ENCODE data around the gene IPO7. TPM values are rescaled to one million over a fixed set of nuclear protein-coding genes. Genes with fewer than 3 reads are reported as not detected.
A peak's percentile ranks its signal among the peaks of the same experiment; 100 is the strongest.

IPO7 gene
- 116 and 145 TPM in 2 replicates for total RNA-seq (2022)
- Bru-seq, nascent RNA = percentile 92 among the genes with signal in this experiment
- BruChase-seq, experiment 1, labeled RNA remaining after a 6-hour chase = percentile 97 among the genes with signal in this experiment
- percentile 94 among the genes with signal in this experiment for BruChase-seq, experiment 2, labeled RNA remaining after a 2-hour chase
- long read RNA-seq, full-length matches to known transcripts = 4 of 37 reads
- long read RNA-seq, partial matches to known transcripts = 32 of 37 reads
- long read RNA-seq, other reads (novel, unspliced or antisense) = 1 of 37 reads

DNA sequence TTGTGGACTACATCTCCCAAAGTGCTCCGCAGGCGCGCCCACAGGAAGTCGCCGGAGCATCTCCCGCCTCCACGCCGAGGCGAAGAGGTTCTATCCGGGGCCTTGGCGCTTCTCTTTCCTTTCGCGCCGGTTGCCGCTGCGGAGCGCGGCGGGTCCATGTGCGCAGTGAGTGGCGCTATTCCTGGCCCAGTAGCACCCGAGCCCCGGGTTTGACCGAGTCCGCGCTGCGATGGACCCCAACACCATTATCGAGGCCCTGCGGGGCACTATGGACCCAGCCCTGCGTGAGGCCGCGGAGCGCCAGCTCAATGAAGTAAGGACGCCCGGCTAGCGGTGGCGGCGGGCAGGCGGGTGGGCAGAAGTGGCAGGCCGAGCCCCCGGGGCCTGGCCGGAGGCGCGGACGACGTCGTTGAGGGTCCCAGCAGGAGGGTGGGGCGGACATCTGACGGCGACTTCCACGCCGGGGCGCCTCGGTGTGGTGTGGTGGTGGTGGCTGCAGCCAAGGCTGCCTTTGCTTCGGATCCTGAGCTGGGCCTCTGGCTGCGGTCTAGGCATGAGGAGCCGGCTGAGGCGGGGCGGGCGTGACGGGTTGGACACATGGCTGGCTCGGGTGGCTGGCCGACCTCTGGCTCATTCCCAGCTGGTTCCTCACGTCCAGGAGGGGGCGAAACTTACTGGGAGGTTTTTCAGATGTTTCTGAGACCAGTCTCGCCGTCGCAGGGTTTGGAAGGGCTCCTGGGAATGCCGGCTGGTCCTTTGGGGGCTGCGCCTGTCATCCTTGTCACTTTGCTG lies at the start of gene IPO7:
Gene IPO7 (plus strand): TSS at position 118 of the 792 bp plus-strand sequence. CDS start 112 bp downstream, at position 230.
- DNase-seq (ENCODE audit: unreplicated experiment) = peak; percentile 92
- BruUV-seq (replicated peaks) = no TSS peak

DNA sequence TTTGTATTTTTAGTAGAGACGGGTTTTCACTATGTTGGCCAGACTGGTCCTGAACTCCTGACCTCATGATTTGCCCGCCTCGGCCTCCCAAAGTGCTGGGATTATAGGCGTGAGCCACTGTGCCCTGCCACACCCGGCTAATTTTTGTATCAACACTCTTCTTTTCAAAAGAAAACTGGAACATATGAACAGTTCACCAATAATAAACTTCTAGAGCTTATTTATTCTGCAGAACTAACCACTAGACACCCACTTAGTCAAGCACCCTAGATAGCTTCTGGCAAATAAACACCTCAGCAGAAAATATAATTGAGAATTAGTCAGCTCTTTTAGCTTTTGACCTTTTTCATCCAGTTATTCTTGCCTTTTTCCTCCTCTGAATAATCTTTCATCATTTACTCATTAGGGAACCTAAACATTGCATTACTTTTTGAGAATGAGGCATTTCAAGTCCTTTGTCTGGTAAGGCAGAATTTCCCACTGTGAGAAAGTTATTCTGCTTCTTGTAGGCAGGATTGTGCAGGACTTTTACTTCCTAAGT lies 42.7 kb upstream of the IPO7 start:
- TF ChIP-seq, protein P1, sequence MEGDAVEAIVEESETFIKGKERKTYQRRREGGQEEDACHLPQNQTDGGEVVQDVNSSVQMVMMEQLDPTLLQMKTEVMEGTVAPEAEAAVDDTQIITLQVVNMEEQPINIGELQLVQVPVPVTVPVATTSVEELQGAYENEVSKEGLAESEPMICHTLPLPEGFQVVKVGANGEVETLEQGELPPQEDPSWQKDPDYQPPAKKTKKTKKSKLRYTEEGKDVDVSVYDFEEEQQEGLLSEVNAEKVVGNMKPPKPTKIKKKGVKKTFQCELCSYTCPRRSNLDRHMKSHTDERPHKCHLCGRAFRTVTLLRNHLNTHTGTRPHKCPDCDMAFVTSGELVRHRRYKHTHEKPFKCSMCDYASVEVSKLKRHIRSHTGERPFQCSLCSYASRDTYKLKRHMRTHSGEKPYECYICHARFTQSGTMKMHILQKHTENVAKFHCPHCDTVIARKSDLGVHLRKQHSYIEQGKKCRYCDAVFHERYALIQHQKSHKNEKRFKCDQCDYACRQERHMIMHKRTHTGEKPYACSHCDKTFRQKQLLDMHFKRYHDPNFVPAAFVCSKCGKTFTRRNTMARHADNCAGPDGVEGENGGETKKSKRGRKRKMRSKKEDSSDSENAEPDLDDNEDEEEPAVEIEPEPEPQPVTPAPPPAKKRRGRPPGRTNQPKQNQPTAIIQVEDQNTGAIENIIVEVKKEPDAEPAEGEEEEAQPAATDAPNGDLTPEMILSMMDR (IDR thresholded peaks at IDR 0.05; ENCODE audit: unreplicated experiment) = no peak
- no peaks in the 10 kb centered on the region for H3K36me3 Mint-ChIP-seq (ENCODE audit: insufficient read depth, unreplicated experiment)
- no peaks in the 10 kb centered on the region for H3K9me3 Mint-ChIP-seq (ENCODE audit: unreplicated experiment)
- BruUV-seq (replicated peaks) = no TSS peak
- no peaks in the 10 kb centered on the region for H3K4me1 Mint-ChIP-seq (ENCODE audit: insufficient read depth, unreplicated experiment)
- H3K4me3 Mint-ChIP-seq (ENCODE audit: unreplicated experiment) = no peak overlapping the region
- H3K27me3 Mint-ChIP-seq (ENCODE audit: insufficient read depth, unreplicated experiment) = no peaks in the 10 kb centered on the region
- no peak overlapping the region for H3K27ac Mint-ChIP-seq (ENCODE audit: low read depth, unreplicated experiment)
- ChIA-PET CTCF (interaction anchor here (0.7 kb wide), 1 partner anchor 185 kb away, joined by 3 read pairs; no protein-coding TSS in a partner anchor), POLR2A (interaction anchor here (0.6 to 1.2 kb wide), 3 partner anchors 11 to 42 kb away, joined by 3 to 5 read pairs (median 3); no protein-coding TSS in a partner anchor)
- no peak for DNase-seq (ENCODE audit: unreplicated experiment)
- intact Hi-C loops (cut with micrococcal nuclease) = no loop called here

More for the DNA sequence above, at the start of gene IPO7:
- Mint-ChIP-seq H3K4me1 (ENCODE audit: insufficient read depth, unreplicated experiment) (peaks cover 12% of the 10 kb centered on the region), H3K27me3 (ENCODE audit: insufficient read depth, unreplicated experiment) (no peaks in the 10 kb centered on the region), H3K36me3 (ENCODE audit: insufficient read depth, unreplicated experiment) (peaks cover 13% of the 10 kb centered on the region), H3K9me3 (ENCODE audit: unreplicated experiment) (no peaks in the 10 kb centered on the region), H3K27ac (ENCODE audit: low read depth, unreplicated experiment) (peak within 1 kb of the TSS; percentile 94), H3K4me3 (ENCODE audit: unreplicated experiment) (peak within 1 kb of the TSS; percentile 90)
- ChIA-PET POLR2A (interaction anchor here (0.6 to 5.3 kb wide), 34 partner anchors 8 to 971 kb away, joined by 3 to 109 read pairs (median 4); partner anchors contain the start of genes DENND5A, TMEM41B, WEE1 and ZNF143), CTCF (interaction anchor here (0.6 to 1.7 kb wide), 8 partner anchors 10 to 217 kb away, joined by 3 to 9 read pairs (median 6); no protein-coding TSS in a partner anchor)
- TF ChIP-seq, protein P1 (IDR thresholded peaks at IDR 0.05; ENCODE audit: unreplicated experiment) = peak; percentile 32
- intact Hi-C loops (cut with micrococcal nuclease) = loop anchor here (1.0 to 2.0 kb wide), 3 partner anchors 20 to 120 kb away; partner anchors contain the start of genes DENND5A and TMEM41B

DNA sequence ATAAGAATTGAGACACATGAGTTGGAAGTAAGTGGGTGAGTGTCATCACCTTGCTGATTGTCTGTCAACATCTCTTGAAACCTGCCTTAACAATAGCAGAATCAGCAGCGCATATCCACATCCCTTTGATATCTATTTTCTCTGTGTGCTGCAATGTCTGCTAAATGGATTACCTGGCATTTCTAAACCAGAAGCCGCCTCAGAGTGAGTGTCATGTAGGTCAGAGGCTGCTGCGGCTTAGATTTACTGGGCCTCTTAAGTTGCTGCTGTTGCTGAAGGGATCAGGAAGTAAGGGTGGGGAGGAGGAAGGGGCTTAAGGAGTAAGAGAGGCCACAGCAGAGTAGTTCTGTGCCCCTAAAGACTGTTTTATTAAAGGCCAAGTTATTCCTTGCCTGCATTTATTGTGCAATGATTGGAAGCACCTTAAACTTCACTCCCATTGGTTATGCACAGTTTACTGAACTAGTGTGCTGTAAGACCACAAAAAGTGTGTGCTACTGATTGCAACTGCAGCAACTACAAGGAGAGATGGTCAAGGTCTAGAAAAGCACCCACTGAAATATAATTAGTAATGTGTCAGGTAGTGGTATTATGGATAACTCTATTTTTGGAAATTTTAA lies 40.3 kb upstream of the IPO7 start:
- BruUV-seq (replicated peaks) = no TSS peak
- Mint-ChIP-seq H3K36me3 (ENCODE audit: insufficient read depth, unreplicated experiment) (no peaks in the 10 kb centered on the region), H3K4me3 (ENCODE audit: unreplicated experiment) (no peak overlapping the region), H3K9me3 (ENCODE audit: unreplicated experiment) (no peaks in the 10 kb centered on the region), H3K27me3 (ENCODE audit: insufficient read depth, unreplicated experiment) (no peaks in the 10 kb centered on the region), H3K27ac (ENCODE audit: low read depth, unreplicated experiment) (no peak overlapping the region), H3K4me1 (ENCODE audit: insufficient read depth, unreplicated experiment) (no peaks in the 10 kb centered on the region)
- ChIA-PET POLR2A (no interaction called here), CTCF (no interaction called here)
- TF ChIP-seq, protein P1 (IDR thresholded peaks at IDR 0.05; ENCODE audit: unreplicated experiment) = no peak
- intact Hi-C loops (cut with micrococcal nuclease) = no loop called here
- DNase-seq (ENCODE audit: unreplicated experiment) = no peak

All from MCF 10A (cell line).